Amniotic epithelial cell (primary cell): ENCODE results near the gene NAV2.

ENCODE experiments used
- DNase-seq: peaks from one replicate; pipeline ENCODE4 v3.0.0-alpha.2; 2010; ENCODE audit warnings: low read depth

Gene NAV2

DNA sequence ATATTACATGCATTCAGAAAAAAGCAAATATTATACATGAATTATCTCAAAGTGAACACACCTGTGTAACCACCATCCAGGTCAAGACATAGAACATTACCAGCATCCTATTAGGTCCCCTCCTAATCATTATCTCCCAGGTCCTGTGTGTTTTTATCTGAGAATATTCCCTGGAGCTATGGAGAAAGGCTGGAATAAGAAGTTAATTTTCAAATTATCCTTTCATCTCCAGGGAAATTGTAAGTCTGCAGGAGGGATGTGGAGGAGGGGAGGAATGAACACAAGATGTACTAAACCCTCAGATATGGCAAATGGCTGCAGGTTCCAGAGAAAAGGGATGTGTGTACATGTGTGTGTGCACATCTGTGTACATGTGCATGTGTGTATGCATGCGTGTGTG, 25.2 kb upstream of the NAV2 start:
- DNase-seq = no peak

DNA sequence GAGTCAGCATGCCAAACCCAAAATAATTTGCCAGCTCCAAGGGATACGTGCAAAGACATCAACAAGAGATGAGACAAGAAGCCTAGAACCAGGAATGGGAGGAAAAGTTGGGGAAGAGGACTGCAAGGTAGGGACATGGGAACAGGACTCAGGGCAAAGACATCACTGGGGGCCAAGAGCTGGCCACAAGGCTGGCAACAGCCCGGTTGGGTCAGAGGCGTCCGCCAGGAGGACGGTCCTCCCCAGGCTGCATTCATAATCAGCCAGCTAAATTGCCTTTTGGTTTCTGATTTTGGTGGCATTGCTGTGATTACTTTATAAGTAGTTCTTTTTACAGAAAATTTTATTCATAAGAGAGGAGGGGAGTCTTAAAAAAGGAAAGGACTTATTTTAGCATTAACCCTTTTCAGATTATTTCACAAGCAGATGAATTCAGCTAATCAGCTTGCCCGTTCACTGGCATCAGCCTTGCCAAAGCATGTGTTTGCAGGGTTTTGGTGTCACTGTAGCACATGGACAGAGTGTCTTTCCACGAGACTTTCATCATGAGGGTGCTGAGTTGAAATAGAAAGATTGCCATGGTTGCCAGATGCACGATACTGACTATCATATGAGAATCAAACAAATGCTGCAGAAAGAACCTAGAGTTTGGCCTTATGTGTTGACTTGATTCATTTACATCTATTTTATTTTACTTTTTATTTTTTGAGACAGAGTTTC, 23.2 kb upstream of the NAV2 start:
- no peak for DNase-seq

DNA sequence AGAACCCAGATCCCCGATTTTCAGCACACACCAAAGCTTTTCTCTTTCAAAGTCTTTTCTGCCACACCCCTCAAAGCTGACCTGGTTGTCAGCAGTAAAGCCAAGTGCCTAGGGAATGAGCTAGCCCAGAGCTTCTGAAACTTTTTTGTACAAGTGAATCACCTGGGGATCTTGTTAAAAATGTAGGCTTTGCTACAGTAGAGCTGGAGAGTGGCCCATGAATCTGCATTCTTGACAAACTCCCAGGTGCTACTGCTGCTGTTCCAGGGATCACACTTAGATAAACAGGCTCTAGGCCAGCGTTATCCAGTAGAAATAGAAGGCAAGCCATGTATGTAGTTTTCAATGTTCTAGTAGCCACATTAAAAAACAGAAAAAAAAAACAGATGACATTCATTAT, 21.8 kb upstream of the NAV2 start:
- no peak for DNase-seq

DNA sequence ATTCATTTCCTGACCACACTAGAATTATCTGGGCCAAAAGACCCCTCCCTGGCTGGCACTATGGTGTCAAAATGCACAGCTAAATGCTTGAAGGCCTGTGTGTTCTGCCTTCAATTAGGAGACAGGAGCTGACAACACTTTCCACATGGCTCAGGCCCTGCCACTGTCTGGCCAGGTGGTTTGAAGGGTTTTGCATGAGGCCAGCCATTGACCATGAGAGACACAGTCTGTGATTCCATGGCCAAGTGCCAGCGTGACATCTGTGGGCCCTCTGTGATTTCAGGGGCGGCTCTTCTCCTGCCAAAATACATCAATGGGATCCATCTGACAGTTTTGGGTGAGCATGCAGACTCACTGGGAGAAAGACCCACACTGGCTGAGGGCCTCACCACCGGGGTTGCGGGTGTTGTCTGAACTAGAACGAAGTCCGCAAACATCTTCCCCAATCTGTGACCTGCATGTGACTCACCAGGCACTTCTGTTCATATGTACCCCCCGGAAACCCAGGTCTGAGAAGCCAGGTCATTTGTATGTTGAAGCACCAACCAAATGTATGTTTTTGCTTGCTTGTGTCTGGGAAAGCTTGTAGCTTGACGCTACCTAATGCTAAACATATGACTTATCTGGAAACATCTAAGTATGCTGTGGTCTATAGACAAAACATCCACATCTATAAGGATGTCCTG, 20.7 kb upstream of the NAV2 start:
- no peak for DNase-seq

DNA sequence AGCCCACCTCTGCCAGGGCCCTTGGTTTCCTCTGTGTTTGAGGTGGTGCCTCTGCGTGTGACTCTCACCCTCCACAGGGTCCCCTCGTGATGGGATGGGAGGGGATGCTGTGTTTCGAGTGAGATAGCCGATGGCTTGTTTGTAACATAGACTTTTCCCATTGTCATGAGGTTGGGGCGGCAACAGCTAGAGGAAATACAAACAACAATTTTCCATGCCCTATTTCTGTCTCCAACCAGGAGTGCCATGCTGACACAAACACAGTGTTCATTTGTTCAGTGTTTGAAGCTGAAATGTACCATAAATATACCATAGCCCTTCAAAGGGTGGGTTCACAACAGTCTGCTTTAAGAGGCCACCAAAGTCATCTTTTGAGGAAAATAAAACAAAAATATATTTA, 19.5 kb upstream of the NAV2 start:
- DNase-seq = no peak

DNA sequence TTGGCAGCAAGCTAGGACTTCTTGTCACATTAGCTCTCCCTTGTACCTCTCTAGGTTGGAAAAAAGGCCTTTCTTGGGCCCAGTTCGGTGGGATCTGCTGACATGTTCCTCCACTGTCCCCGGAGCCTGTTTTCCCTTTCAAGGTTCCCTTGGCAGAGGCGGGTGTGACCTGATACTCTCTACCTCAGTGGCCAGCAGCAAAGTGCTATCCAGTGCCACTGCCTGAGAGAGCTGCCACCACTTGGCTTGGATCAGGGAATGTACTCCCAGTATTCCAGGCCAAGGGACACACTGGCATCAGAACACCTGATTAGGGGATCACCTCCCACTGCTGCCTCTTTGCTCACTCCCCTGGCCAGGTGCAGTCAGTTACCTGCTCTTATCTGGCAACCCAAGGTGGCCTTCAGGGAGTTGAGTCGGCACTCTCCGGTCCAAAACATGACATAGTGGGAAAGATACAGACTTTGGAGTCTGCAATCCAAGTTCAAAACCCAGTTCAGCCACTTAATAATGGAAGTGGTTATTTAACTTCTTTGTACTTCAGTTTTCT, 17.8 kb upstream of the NAV2 start:
- DNase-seq = no peak

DNA sequence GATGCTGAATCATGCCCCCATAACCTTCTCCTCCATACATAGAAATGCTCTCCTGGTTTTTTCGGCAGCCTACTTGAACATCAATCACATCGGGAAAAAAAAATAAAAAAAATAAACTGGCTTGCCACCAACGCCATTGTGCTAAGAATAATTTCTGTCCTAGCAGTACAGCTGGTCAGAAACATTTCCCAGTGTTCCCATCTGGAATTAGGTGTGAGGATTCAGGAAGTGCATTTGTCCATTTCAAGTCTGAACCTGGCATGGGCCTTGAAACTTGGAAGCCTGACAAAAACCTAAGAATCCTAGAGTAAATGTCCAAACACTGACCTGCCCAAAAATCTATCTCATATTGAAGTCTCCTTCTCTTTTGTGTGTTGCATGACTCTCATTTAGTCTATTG, 16.6 kb upstream of the NAV2 start:
- no peak for DNase-seq

DNA sequence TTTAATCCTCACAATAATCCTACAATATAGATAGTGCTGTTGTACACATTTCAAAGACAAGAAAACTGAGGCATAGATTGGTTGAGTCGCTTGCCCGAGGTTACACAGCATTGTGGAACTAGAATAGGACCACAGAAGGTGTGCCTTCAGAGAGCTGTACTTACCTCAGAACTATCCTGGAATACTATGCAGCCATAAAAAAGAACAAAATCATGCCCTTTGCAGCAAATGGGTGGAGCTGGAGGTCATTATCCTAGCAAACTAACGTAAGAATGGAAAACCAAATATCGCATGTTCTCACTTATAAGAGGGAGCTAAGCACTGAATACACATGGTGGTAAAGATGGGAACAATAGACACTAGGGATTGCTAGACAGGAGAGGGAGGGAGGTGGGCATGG, 15.7 kb upstream of the NAV2 start:
- DNase-seq = no peak

DNA sequence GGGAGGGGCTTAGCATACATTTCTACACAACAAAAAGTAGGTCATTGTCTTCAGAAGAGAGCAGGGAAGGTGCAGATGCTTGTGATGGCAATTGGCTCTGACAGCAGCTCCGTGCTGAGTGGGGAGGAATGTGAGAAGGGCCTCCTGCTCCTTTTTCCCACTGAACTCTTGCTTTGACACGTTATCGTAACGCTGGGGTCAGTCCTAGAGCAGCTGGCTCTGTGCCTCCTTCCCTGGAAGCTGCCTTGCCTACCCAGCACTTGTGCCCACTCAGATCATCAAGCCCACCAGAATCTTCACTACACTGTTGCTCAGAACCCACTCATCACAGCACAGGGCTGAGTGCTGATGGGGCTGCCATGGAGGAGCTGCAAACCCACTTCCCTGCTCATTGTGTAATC, 14.9 kb upstream of the NAV2 start:
- no peak for DNase-seq

DNA sequence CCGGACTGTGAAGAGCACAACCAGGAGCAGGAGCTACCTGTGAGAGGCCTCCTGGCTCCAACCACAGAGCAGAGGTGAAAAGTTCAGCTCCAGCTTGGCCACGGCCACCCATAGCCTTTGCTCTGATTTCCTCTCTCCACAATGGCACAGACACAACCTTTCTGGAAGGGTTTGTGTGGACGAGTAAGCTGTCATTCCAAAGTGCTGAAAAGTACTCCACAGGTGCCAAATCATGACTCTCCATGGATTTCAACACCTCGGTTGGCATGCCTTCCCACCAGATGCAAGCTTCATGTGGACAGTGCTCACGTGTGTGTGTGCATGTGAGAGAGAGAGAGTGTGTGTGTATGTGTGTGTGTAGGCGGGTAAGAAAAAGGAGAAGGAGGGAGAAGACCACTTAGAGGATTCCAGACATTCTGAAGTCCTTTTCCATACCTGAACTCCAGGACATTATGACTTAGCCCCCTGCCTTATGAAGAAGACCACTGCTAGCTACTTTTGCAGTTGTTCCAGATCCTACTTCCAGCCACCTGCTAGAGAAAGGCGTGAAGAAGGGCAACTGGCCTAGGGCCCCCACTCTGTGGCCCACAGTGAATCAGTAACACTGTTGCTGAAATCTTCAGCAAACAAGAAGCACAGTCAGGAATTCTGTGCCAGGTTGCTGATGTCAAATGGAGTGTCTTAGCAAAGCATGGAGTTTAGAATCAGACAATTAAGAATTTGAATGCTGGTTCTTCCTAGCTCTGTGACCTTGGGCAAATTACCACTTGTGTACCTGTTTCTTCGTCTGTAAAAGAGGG, 13.9 kb upstream of the NAV2 start:
- DNase-seq = peak; percentile 54

DNA sequence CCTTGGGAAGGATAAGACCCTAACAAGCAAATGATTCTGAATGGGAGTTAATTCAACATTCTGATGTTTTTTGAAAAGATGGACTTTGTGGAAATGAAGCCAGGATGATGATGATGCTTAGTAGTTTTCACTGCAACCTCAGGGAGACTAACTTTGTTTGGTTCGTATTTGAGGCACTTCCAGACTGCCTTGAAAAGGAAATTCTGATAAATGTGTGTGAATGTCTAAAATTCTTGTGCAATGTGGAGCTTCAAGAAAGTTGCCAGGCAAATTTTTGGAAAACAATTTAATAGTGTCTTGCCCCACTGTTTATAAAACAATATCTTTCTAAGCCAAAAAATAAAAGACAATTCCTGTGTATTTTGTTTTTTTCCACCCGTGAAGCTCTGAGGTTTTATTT, 11.2 kb upstream of the NAV2 start:
- no peak for DNase-seq

DNA sequence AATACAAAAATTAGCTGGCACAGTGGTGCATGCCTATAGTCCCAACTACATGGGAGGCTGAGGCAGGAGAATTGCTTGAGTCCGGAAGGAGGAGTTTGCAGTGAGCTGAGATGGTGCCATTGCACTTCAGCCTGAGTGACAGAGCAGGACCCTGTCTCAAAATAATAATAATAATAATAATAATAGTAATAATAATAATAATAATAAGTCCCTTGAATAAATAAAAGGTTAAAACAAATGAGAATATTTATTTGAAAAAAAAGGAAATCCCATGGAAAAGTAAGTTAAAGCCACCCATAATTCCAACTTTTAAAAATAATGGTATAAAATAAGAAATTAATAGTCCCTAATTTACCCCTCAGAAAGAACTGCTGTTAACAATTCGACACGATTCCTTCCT, 10.0 kb upstream of the NAV2 start:
- DNase-seq = no peak

DNA sequence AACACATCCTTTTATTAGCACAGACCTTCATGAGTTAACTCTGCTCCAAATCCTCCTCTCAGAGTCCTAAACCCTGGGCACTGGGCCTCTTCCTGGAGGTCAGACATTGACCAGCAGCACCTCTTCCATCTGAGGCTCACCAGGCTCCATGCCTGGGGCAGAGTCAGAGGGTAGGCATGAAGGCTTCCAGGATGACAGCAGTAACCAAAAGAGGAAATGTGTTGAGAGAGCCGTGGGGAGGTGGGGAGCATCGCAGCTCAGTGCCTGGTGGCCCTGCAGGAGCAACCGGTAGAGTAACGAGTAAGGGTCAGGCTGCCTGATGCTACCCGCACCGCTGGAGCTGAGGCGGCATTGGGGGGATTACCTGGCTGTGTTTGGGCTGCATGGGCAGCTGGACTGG, 9.4 kb upstream of the NAV2 start:
- peak; percentile 15 for DNase-seq

DNA sequence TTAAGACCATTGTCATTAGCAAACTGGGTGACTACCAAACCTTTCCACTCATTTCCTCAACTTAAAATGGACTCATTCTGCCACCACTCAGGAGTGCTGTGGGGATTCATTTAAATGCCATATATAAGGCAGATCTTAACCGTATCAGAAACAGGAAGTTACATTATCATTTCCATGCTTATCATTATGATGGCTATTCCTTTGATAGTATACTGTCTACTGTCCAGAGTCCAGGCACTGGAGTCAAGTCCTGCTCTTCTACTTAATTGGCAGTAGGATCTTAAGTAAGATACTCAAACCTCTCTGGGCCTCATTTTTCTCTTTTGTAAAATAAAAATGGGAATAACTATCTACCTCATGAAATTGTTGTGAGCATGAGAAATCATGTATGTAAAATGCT, 8.4 kb upstream of the NAV2 start:
- DNase-seq = no peak

DNA sequence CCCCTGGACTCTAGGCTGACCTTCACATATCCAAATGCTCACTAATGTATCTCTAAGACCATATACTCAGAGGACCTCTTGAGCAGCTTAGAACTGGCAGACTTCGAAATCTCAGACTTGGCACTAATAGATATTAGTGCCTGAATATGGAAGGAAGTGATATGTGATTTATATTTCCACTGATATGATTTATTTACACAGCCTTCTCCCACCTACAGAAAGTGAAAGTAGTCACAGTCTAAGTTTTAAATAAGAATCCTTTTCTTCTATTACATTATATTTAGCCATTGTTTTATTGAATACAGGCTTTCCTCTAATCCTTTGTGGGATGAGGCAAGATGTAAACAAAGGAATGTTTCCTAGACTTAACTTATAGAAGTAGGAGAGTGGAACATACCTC, 6.7 kb upstream of the NAV2 start:
- no peak for DNase-seq

DNA sequence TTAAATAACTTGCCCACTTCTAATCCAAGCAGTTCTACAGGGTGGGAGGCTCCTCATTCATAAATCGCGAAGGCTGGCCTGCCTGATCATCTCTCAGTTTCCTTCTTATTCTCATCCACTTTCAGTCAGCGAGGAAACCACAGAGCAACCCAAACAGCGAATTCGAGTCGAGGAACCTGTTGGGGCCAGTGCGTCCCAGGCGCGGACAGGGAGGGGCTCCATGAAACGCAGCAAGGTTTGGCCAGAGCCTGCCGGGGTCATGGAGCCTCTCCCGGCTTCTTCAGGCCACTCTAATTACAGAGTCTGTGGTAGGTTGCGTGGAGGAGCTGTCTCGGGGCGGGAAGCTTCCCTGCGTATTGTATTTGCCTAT, 741 bp upstream of the NAV2 start:
- no peak for DNase-seq

DNA sequence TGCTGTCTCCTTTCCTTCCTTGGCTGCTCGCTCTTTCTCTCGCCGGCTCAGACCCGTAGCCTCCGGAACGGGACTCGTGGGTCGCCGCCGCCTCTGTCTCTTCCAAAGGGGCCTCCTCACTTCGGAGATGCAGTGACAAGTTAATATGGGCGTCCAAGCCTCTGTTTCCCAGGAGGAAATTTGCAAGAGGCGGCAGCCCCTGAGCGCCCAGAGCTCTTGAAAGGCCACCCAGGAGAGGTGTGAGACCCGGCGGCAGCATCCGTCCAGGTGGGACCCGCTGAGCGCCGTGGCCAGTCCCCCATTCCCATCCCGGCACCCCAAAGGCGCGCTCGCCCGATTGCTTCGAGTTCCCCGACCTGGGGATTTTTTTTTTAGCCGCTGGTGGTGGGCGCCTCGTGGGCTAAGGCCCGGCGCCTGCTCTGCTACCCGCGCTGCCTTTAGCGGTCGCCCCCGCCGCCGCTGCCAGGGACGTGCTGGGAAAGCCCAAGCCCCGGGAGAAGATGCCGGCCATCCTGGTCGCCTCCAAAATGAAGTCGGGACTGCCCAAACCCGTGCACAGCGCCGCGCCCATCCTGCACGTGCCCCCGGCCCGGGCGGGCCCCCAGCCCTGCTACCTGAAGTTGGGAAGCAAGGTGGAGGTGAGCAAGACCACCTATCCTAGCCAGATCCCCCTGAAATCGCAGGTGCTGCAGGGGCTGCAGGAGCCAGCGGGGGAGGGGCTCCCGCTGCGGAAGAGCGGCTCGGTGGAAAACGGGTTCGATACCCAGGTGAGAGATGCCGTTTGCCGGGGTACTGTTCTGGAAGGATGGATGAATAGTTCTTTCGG, 772 bp downstream of the NAV2 start:
- DNase-seq = no peak

DNA sequence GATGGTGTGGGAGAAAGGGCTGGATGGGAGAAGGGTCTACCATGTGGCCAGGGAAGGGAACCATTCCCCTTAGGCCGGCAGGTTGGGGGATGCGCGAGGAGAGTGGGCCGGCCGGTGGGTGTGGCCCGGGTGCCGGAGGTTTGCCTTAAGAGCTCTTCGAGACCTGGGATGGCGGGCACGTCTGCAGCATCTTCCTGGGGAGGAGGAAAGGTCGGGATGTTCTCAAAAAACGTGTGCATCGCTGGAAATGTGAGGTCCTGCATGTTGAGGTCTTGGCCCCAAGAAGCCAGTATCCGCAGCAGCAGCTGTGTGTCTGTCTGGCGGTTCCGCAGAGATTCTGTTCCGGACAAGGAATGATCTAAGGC, 1.4 kb downstream of the NAV2 start:
- DNase-seq = no peak

DNA sequence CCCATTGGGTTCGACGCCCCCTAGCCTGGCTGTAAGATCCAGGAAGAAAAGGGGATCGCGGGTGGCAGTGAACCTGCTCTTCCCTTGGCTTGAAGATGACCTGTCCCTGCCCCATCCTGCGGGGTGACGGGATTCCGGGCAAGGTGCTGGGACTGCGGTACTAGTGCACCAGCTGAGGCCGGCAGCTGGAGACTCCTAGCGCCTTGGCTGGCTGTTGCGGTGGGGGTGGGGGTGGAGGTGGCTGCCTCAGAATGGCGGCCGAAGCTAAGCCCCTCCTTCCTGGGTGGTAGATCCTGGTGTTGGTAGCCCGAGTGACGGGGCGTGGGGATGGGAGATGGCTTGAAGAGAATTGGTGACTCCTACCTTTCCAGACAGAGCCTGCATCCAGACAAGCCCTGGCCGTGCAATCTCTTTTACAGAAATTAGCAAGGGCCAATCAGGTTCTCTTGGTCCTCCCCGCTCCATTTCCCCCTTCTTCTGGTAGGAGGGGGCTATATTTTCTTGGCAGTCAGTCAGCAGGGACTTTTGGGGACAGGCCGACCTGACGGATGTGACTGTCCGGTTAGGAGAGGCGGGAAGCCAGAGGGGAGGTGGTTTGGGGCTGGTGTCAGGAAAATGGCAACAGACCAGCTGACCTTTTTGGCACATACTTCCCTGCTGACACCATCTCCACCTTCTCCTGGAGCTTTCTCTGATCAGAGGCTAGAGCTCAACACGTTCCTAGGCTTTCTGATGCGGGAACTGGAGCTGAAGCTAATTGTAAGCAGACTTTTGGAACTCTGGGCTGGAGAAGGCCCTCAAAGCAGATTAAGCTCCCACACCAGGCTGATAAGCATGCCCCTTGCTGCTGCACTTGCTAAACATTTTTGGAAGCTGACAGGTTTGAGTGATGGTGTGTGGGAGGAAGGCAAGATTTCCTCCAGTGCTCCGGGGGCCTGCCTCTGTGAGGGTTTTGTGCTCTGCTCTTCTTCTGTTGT, 2.0 kb downstream of the NAV2 start:
- peak; percentile 84 for DNase-seq

DNA sequence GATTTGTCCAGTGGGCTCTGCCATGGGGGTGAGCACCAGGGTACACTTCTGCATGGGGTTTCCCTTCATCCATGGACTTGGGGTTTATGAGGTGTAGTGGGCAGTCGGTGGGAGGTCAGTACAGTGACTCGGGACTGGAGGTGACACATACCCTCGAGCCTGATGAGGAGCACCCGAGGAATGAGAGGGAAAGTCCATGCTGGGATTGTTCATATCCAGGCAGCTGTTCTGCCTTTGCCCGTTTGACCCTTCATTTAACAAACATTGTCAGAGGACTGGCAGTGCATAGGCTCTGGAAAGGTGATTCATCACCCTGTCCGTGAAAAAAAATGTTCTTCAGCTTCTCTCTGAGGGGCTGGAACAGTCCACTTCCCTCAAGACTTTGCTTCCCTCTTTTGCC, 2.7 kb downstream of the NAV2 start:
- peak; percentile 89 for DNase-seq

DNA sequence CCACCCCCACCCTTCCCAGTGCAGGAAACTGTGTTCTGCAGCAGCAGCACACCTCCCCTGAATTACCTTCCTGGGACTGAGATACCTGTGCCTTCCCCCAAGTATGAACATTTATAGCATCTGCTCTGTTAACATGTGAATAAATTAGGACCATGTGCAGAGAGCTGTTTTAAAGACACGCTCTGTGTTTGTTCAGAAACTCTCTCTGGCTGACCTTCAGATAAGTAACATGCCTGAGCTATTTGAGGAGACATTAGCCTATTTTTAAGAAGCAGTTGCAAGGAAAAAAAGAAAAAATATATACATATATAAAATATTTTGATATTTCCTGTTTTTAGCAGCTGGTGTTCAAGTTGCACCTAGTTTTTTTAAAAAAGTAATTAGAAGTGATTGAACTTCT, 5.4 kb downstream of the NAV2 start:
- no peak for DNase-seq
